Memory B cell (primary cell): ENCODE results near the gene EEF1A2.
"Not testable (repeated sequence)": the region's sequence is repeated elsewhere in the genome, so short reads cannot be mapped to it uniquely, and the experiment has no call there.

Source experiments
- ATAC-seq: fragments of 150-1000 bp; cut with Tn5 transposase; 2 replicates; pipeline ENCODE4 v1.10.0; 2021; ENCODE audit warnings: low read depth, mild to moderate bottlenecking, moderate library complexity
- DNase-seq, 2 donors: peaks; one replicate each; pipeline ENCODE4 v3.0.0; 2022; ENCODE audit warnings: low spot score in 2 of 2
- H3K27ac Mint-ChIP-seq: one replicate; pipeline ENCODE4 v1.8.0; 2022; ENCODE audit warnings: mild to moderate bottlenecking, moderate library complexity, mixed read lengths
- H3K27me3 Mint-ChIP-seq: one replicate; pipeline ENCODE4 v1.8.0; 2022; ENCODE audit warnings: mixed read lengths
- H3K36me3 Mint-ChIP-seq: one replicate; pipeline ENCODE4 v1.8.0; 2022; ENCODE audit warnings: mild to moderate bottlenecking, mixed read lengths
- H3K4me1 Mint-ChIP-seq: one replicate; pipeline ENCODE4 v1.8.0; 2022; ENCODE audit warnings: mixed read lengths
- H3K4me3 Mint-ChIP-seq: one replicate; pipeline ENCODE4 v1.8.0; 2022; ENCODE audit warnings: mild to moderate bottlenecking, moderate library complexity, mixed read lengths
- H3K9me3 Mint-ChIP-seq: one replicate; pipeline ENCODE4 v1.8.0; 2022; ENCODE audit warnings: mixed read lengths

EEF1A2 gene

GRCh38 chr20:63520504-63520933 lies 21.6 kb upstream of the EEF1A2 start, which contains the start of gene PPDPF:
Gene PPDPF (plus strand): TSS chr20:63520765. CDS start chr20:63521309, 544 bp downstream.
- Mint-ChIP-seq H3K27ac (peak within 1 kb of the TSS; percentile 73), H3K27me3 (peaks cover 1% of the 10 kb centered on the region), H3K9me3 (peaks cover 4% of the 10 kb centered on the region), H3K4me3 (peak within 1 kb of the TSS; percentile 81), H3K4me1 (peaks cover 10% of the 10 kb centered on the region), H3K36me3 (peaks cover 13% of the 10 kb centered on the region)
- ATAC-seq, result peak; percentile 79
- peak; percentile 84 to 89 for DNase-seq

- DNase-seq (peak in 1 of 2 donors; percentile 44), ATAC-seq (peak; percentile 21)
- Mint-ChIP-seq H3K4me1 (peaks cover 10% of the 10 kb centered on the region), H3K27ac (peak overlapping the region; percentile 73), H3K4me3 (peak overlapping the region; percentile 80), H3K9me3 (peaks cover 6% of the 10 kb centered on the region), H3K27me3 (peaks cover 1% of the 10 kb centered on the region), H3K36me3 (peaks cover 13% of the 10 kb centered on the region)
Observed at GRCh38 chr20:63519668-63520503, 21.0 kb upstream of the EEF1A2 start.

- Mint-ChIP-seq H3K36me3 (peaks cover 13% of the 10 kb centered on the region), H3K4me3 (peak overlapping the region; percentile 78), H3K9me3 (peaks cover 7% of the 10 kb centered on the region), H3K4me1 (peaks cover 10% of the 10 kb centered on the region), H3K27me3 (peaks cover 1% of the 10 kb centered on the region), H3K27ac (no peak overlapping the region)
- ATAC-seq, result no peak
- DNase-seq, result no peak
Observed at GRCh38 chr20:63518946-63519667, 20.2 kb upstream of the EEF1A2 start.

GRCh38 chr20:63518351-63518861 lies 19.5 kb upstream of the EEF1A2 start:
- H3K4me3 Mint-ChIP-seq, result no peak overlapping the region

GRCh38 chr20:63517376-63518309 lies 18.8 kb upstream of the EEF1A2 start:
- Mint-ChIP-seq H3K36me3 (peaks cover 5% of the 10 kb centered on the region), H3K27me3 (peaks cover 1% of the 10 kb centered on the region), H3K4me1 (peaks cover 5% of the 10 kb centered on the region), H3K4me3 (no peak overlapping the region), H3K9me3 (peaks cover 4% of the 10 kb centered on the region), H3K27ac (no peak overlapping the region)
- DNase-seq (no peak), ATAC-seq (no peak)

More at GRCh38 chr20:63518351-63518861, 19.5 kb upstream of the EEF1A2 start:
- no peak for ATAC-seq
- peak in 1 of 2 donors; percentile 18 for DNase-seq
- H3K4me1 Mint-ChIP-seq, result peaks cover 6% of the 10 kb centered on the region
- no peak overlapping the region for H3K27ac Mint-ChIP-seq
- H3K27me3 Mint-ChIP-seq, result peaks cover 1% of the 10 kb centered on the region
- peaks cover 9% of the 10 kb centered on the region for H3K36me3 Mint-ChIP-seq
- peaks cover 4% of the 10 kb centered on the region for H3K9me3 Mint-ChIP-seq

- H3K4me3 Mint-ChIP-seq, H3K4me1 Mint-ChIP-seq, H3K27ac Mint-ChIP-seq, DNase-seq, H3K27me3 Mint-ChIP-seq, H3K9me3 Mint-ChIP-seq, H3K36me3 Mint-ChIP-seq: not testable (repeated sequence)
- ATAC-seq, result peak; percentile 49
Observed at GRCh38 chr20:63514520-63514919, 15.6 kb upstream of the EEF1A2 start.

GRCh38 chr20:63513207-63513606 lies 14.3 kb upstream of the EEF1A2 start:
- no peaks in the 10 kb centered on the region for H3K36me3 Mint-ChIP-seq
- no peak for DNase-seq
- H3K27me3 Mint-ChIP-seq, result peaks cover 9% of the 10 kb centered on the region
- H3K4me3 Mint-ChIP-seq, result no peak overlapping the region
- ATAC-seq, result no peak
- H3K9me3 Mint-ChIP-seq, result peaks cover 4% of the 10 kb centered on the region
- H3K27ac Mint-ChIP-seq, result no peak overlapping the region
- H3K4me1 Mint-ChIP-seq, result no peaks in the 10 kb centered on the region

- Mint-ChIP-seq H3K27ac (no peak overlapping the region), H3K36me3 (peaks cover 2% of the 10 kb centered on the region), H3K9me3 (peaks cover 3% of the 10 kb centered on the region), H3K4me3 (no peak overlapping the region), H3K27me3 (peaks cover 17% of the 10 kb centered on the region), H3K4me1 (no peaks in the 10 kb centered on the region)
- ATAC-seq, result no peak
- no peak for DNase-seq
Observed at GRCh38 chr20:63509088-63509564, 10.2 kb upstream of the EEF1A2 start.

- ATAC-seq, result no peak
- Mint-ChIP-seq H3K27me3 (peaks cover 17% of the 10 kb centered on the region), H3K4me1 (no peaks in the 10 kb centered on the region), H3K9me3 (peaks cover 4% of the 10 kb centered on the region), H3K4me3 (no peak overlapping the region), H3K36me3 (peaks cover 2% of the 10 kb centered on the region), H3K27ac (no peak overlapping the region)
- no peak for DNase-seq
Observed at GRCh38 chr20:63508072-63508768, 9.3 kb upstream of the EEF1A2 start.

- ATAC-seq (no peak), DNase-seq (no peak)
- H3K4me1 Mint-ChIP-seq, result no peaks in the 10 kb centered on the region
- no peak overlapping the region for H3K4me3 Mint-ChIP-seq
- peaks cover 17% of the 10 kb centered on the region for H3K27me3 Mint-ChIP-seq
- peaks cover 4% of the 10 kb centered on the region for H3K9me3 Mint-ChIP-seq
- H3K36me3 Mint-ChIP-seq, result peaks cover 2% of the 10 kb centered on the region
- H3K27ac Mint-ChIP-seq, result no peak overlapping the region
Observed at GRCh38 chr20:63507083-63507743, 8.3 kb upstream of the EEF1A2 start.

- no peak for DNase-seq
- Mint-ChIP-seq H3K4me1 (no peaks in the 10 kb centered on the region), H3K27me3 (peaks cover 15% of the 10 kb centered on the region)
Observed at GRCh38 chr20:63505723-63506122, 6.8 kb upstream of the EEF1A2 start.

GRCh38 chr20:63505281-63505680 lies 6.4 kb upstream of the EEF1A2 start:
- H3K9me3 Mint-ChIP-seq, result peaks cover 4% of the 10 kb centered on the region
- ATAC-seq, result no peak

More at GRCh38 chr20:63505723-63506122, 6.8 kb upstream of the EEF1A2 start:
- Mint-ChIP-seq H3K4me3 (no peak overlapping the region), H3K9me3 (peaks cover 4% of the 10 kb centered on the region), H3K36me3 (peaks cover 2% of the 10 kb centered on the region), H3K27ac (no peak overlapping the region)
- ATAC-seq, result no peak

More at GRCh38 chr20:63505281-63505680, 6.4 kb upstream of the EEF1A2 start:
- DNase-seq, result no peak
- Mint-ChIP-seq H3K27ac (no peak overlapping the region), H3K36me3 (peaks cover 2% of the 10 kb centered on the region), H3K27me3 (peaks cover 15% of the 10 kb centered on the region), H3K4me1 (no peaks in the 10 kb centered on the region), H3K4me3 (no peak overlapping the region)
